Measurements from ENCODE around the gene SMYD3.

- TF ChIP-seq, protein P1, sequence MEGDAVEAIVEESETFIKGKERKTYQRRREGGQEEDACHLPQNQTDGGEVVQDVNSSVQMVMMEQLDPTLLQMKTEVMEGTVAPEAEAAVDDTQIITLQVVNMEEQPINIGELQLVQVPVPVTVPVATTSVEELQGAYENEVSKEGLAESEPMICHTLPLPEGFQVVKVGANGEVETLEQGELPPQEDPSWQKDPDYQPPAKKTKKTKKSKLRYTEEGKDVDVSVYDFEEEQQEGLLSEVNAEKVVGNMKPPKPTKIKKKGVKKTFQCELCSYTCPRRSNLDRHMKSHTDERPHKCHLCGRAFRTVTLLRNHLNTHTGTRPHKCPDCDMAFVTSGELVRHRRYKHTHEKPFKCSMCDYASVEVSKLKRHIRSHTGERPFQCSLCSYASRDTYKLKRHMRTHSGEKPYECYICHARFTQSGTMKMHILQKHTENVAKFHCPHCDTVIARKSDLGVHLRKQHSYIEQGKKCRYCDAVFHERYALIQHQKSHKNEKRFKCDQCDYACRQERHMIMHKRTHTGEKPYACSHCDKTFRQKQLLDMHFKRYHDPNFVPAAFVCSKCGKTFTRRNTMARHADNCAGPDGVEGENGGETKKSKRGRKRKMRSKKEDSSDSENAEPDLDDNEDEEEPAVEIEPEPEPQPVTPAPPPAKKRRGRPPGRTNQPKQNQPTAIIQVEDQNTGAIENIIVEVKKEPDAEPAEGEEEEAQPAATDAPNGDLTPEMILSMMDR (IDR thresholded peaks at IDR 0.05; ENCODE audit: borderline replicate concordance, extremely low read depth, low read length, poor library complexity, severe bottlenecking) = no peak
- TF ChIP-seq EZH2 (IDR thresholded peaks at IDR 0.05; ENCODE audit: borderline replicate concordance, low read depth, low read length, severe bottlenecking) = no peak
Measured at GRCh38 chr1:246515390-246516005, 8.4 kb upstream of the SMYD3 start.

Measured in DND-41 (cell line).